H1 (cell line): ENCODE data around the gene NRK. TPM values are rescaled to one million over a fixed set of nuclear protein-coding genes. Genes with fewer than 3 reads are reported as not detected.
"Not testable (repeated sequence)": the region's sequence is repeated elsewhere in the genome, so short reads cannot be mapped to it uniquely, and the experiment has no call there.

Experiments
- CTCF ChIA-PET: fragments of 300-600 bp; sonication (Branson Sonifier 250); formaldehyde crosslinking; loops from one replicate; lab custom pipeline; 2021; ENCODE audit not compliant: partially characterized antibody; lab: Charles Lee
- POLR2A ChIA-PET: fragments of 300-600 bp; sonication (Branson Sonifier 250); formaldehyde crosslinking; loops from one replicate; lab custom pipeline; 2021; ENCODE audit warnings: inconsistent platforms; ENCODE audit not compliant: partially characterized antibody; lab: Charles Lee
- DNase-seq, 2 experiments: peaks; one replicate each; pipeline versions ENCODE4 v3.0.0 to v3.0.0-alpha.2; 2010 to 2022; ENCODE audit warnings: low spot score in 2 of 2, low read depth in 1 of 2, mixed read lengths in 1 of 2
- FAIRE-seq: peaks from 2 replicates; lab custom pipeline; 2011; peaks lifted over from hg19 to GRCh38; lab: Jason Lieb, UNC
- H2AFZ ChIP-seq: 2 replicates; pipeline ENCODE4 v1.8.1; 2012; ENCODE audit warnings: low read length, inconsistent platforms
- H2AK5ac ChIP-seq: 2 replicates; pipeline ENCODE4 v1.6.1; 2013; ENCODE audit warnings: low read depth, low read length
- H2BK120ac ChIP-seq: replicated peaks from 2 replicates; pipeline ENCODE3; 2013; ENCODE audit warnings: low read depth, low read length, inconsistent platforms
- H2BK12ac ChIP-seq: 2 replicates; pipeline ENCODE4 v1.6.1; 2013; ENCODE audit warnings: low read depth, low read length
- H2BK15ac ChIP-seq: 2 replicates; pipeline ENCODE4 v1.6.1; 2013; ENCODE audit warnings: low read length
- H2BK20ac ChIP-seq: 2 replicates; pipeline ENCODE4 v1.6.1; 2013; ENCODE audit warnings: low read length
- H2BK5ac ChIP-seq: 2 replicates; pipeline ENCODE4 v1.6.1; 2013; ENCODE audit warnings: low read depth, low read length
- H3K14ac ChIP-seq: 2 replicates; pipeline ENCODE4 v1.6.1; 2013; ENCODE audit warnings: inconsistent platforms; ENCODE audit not compliant: insufficient read length
- H3K18ac ChIP-seq: 2 replicates; pipeline ENCODE4 v1.6.1; 2013; ENCODE audit warnings: low read length; ENCODE audit errors: extremely low read depth
- H3K23ac ChIP-seq: 2 replicates; pipeline ENCODE4 v1.6.1; 2013; ENCODE audit warnings: inconsistent platforms; ENCODE audit not compliant: insufficient read length
- H3K23me2 ChIP-seq: 2 replicates; pipeline ENCODE4 v1.6.1; 2013; ENCODE audit warnings: low read depth, low read length
- H3K27ac ChIP-seq: 2 replicates; pipeline ENCODE4 v1.6.1; 2011; ENCODE audit warnings: low read depth, low read length, inconsistent platforms
- H3K27me3 ChIP-seq, 4 experiments: replicated peaks in 1 of 4; 1 replicate in 1 of 4; 2 replicates in 3 of 4; pipeline versions ENCODE4 v1.6.1 to v1.8.1; 2011 to 2013; ENCODE audit warnings: low read length in 3 of 4, mild to moderate bottlenecking in 3 of 4, inconsistent platforms in 2 of 4, mixed read lengths in 2 of 4, moderate library complexity in 1 of 4; ENCODE audit not compliant: control insufficient read depth in 3 of 4, insufficient read depth in 3 of 4; ENCODE audit errors: extremely low read depth in 1 of 4
- H3K36me3 ChIP-seq, 4 experiments: 2 replicates each; pipeline versions ENCODE4 v1.6.1 to v1.8.1; 2011 to 2013; ENCODE audit warnings: mild to moderate bottlenecking in 4 of 4, low read length in 3 of 4, moderate library complexity in 2 of 4, control low read depth in 1 of 4, inconsistent platforms in 1 of 4; ENCODE audit not compliant: insufficient read depth in 4 of 4, control insufficient read depth in 2 of 4
- H3K4ac ChIP-seq: replicated peaks from 2 replicates; pipeline ENCODE3; 2013; ENCODE audit warnings: low read length, low read depth, mixed read lengths, inconsistent platforms; ENCODE audit not compliant: insufficient read length
- H3K4me1 ChIP-seq, 4 experiments: replicated peaks in 1 of 4; 1 replicate in 1 of 4; 2 replicates in 3 of 4; pipeline versions ENCODE4 v1.6.1 to v1.8.1; 2011 to 2013; ENCODE audit warnings: low read length in 3 of 4, inconsistent platforms in 2 of 4, mixed read lengths in 1 of 4; ENCODE audit not compliant: insufficient read depth in 4 of 4, control insufficient read depth in 3 of 4
- H3K4me2 ChIP-seq, 2 experiments: 2 replicates each; pipeline versions ENCODE4 v1.6.1 to v1.8.1; 2011 to 2013; ENCODE audit warnings: low read depth in 2 of 2, low read length in 2 of 2, control low read depth in 1 of 2, inconsistent platforms in 1 of 2, mild to moderate bottlenecking in 1 of 2; ENCODE audit not compliant: insufficient read depth in 1 of 2
- H3K4me3 ChIP-seq, 4 experiments: fragments of 200-600, 300-600 bp in 1 of 4; sonication (generic), shearing (Covaris generic), sonication (Bioruptor Twin) in 1 of 4; 2 replicates each; pipeline versions ENCODE4 v1.5.1 to v1.8.1; 2011 to 2016; ENCODE audit warnings: low read length in 4 of 4, low read depth in 3 of 4, control low read depth in 2 of 4, inconsistent platforms in 2 of 4, mild to moderate bottlenecking in 2 of 4, mixed read lengths in 1 of 4, moderate library complexity in 1 of 4; ENCODE audit not compliant: insufficient read depth in 2 of 4; ENCODE audit errors: extremely low read depth in 1 of 4
- H3K56ac ChIP-seq: replicated peaks from 2 replicates; pipeline ENCODE3; 2013; ENCODE audit warnings: low read depth, mild to moderate bottlenecking, mixed read lengths, low read length, inconsistent platforms; ENCODE audit not compliant: insufficient read length
- H3K79me1 ChIP-seq: 2 replicates; pipeline ENCODE4 v1.6.1; 2013; ENCODE audit warnings: low read depth, low read length, control low read depth
- H3K79me2 ChIP-seq, 2 experiments: 2 replicates each; pipeline versions ENCODE4 v1.6.1 to v1.8.1; 2012 to 2013; ENCODE audit warnings: low read length in 2 of 2, mild to moderate bottlenecking in 2 of 2, inconsistent platforms in 1 of 2; ENCODE audit not compliant: insufficient read depth in 2 of 2, control insufficient read depth in 1 of 2
- H3K9ac ChIP-seq, 4 experiments: replicated peaks in 1 of 4; 1 replicate in 1 of 4; 2 replicates in 3 of 4; pipeline versions ENCODE4 v1.6.1 to v1.8.1; 2011 to 2013; ENCODE audit warnings: low read depth in 3 of 4, low read length in 3 of 4, control low read depth in 2 of 4, mild to moderate bottlenecking in 2 of 4, moderate library complexity in 2 of 4, inconsistent platforms in 1 of 4; ENCODE audit errors: extremely low read depth in 1 of 4
- H3K9me3 ChIP-seq, 2 experiments: 2 replicates each; pipeline versions ENCODE4 v1.6.1 to v1.8.1; 2012 to 2013; ENCODE audit warnings: mild to moderate bottlenecking in 2 of 2, moderate library complexity in 2 of 2, control low read depth in 1 of 2, inconsistent platforms in 1 of 2, low read depth in 1 of 2, low read length in 1 of 2, mixed read lengths in 1 of 2; ENCODE audit not compliant: insufficient read depth in 2 of 2
- H4K20me1 ChIP-seq, 2 experiments: replicated peaks in 1 of 2; 2 replicates each; pipeline versions ENCODE3 to v1.8.1; 2011 to 2013; ENCODE audit warnings: inconsistent platforms in 2 of 2, low read length in 2 of 2, mild to moderate bottlenecking in 1 of 2; ENCODE audit not compliant: insufficient read depth in 2 of 2, control insufficient read depth in 1 of 2
- H4K5ac ChIP-seq: 2 replicates; pipeline ENCODE4 v1.6.1; 2013; ENCODE audit warnings: low read length, low read depth, mixed read lengths, inconsistent platforms; ENCODE audit not compliant: insufficient read length
- H4K8ac ChIP-seq: 2 replicates; pipeline ENCODE4 v1.8.0; 2013; ENCODE audit warnings: mild to moderate bottlenecking, moderate library complexity, low read length, inconsistent platforms; ENCODE audit not compliant: insufficient read depth; ENCODE audit errors: extremely low read depth
- H4K91ac ChIP-seq: replicated peaks from 2 replicates; pipeline ENCODE3; 2013; ENCODE audit warnings: low read length, mixed read lengths, inconsistent platforms; ENCODE audit not compliant: insufficient read length
- ATF2 ChIP-seq: IDR thresholded peaks from 2 replicates; pipeline ENCODE4 v1.6.1; 2012; ENCODE audit warnings: low read length, inconsistent platforms
- EP300 ChIP-seq, 2 experiments: IDR thresholded peaks; 1 replicate in 1 of 2; 2 replicates in 1 of 2; pipeline ENCODE4 v1.6.1; 2011 to 2012; ENCODE audit warnings: low read depth in 2 of 2, low read length in 2 of 2, mild to moderate bottlenecking in 2 of 2, borderline replicate concordance in 1 of 2, inconsistent platforms in 1 of 2, moderate library complexity in 1 of 2
- GTF2F1 ChIP-seq: IDR thresholded peaks from 2 replicates; pipeline ENCODE4 v1.6.1; 2012; ENCODE audit warnings: low read depth, low read length, improper control_type of control experiment, borderline replicate concordance
- NANOG ChIP-seq: IDR thresholded peaks from 2 replicates; pipeline ENCODE4 v1.6.1; 2011; ENCODE audit warnings: low read length, low read depth, mild to moderate bottlenecking, inconsistent platforms; ENCODE audit not compliant: insufficient read depth, poor library complexity, severe bottlenecking
- SIRT6 ChIP-seq: IDR thresholded peaks from one replicate; pipeline ENCODE4 v1.7.1; 2012; ENCODE audit warnings: low read length, inconsistent platforms
- SIX5 ChIP-seq: IDR thresholded peaks from 2 replicates; pipeline ENCODE4 v1.6.1; 2011; ENCODE audit warnings: mild to moderate bottlenecking, low read depth, low read length
- TBP ChIP-seq: IDR thresholded peaks from 2 replicates; pipeline ENCODE4 v1.6.1; 2011; ENCODE audit warnings: low read depth, low read length, improper control_type of control experiment
- WGBS, 2 experiments: shearing (Covaris generic) in 1 of 2; methylation state at CpG; one replicate each; pipeline versions ENCODE4 v1.1.6 to v1.1.7; 2013 to 2015; ENCODE audit warnings: low lambda C conversion rate in 2 of 2, mixed read lengths in 2 of 2, inconsistent platforms in 1 of 2, low coverage in 1 of 2, missing lambda C conversion rate in 1 of 2; ENCODE audit not compliant: insufficient replicate concordance in 2 of 2, insufficient coverage in 1 of 2, insufficient read length in 1 of 2; ENCODE audit errors: extremely low coverage in 1 of 2, missing lambda C conversion rate in 1 of 2; 5-methylcytosine and 5-hydroxymethylcytosine counted together
- polyA plus RNA-seq, 7 experiments: library from polyadenylated mRNA; depleted of rRNA in 3 of 7; stranded (reverse) in 5 of 7; unstranded in 2 of 7; fragments of >200 nt in 5 of 7; fragments of 200-250 nt in 2 of 7; gene quantifications; 1 replicate in 5 of 7; 2 replicates in 1 of 7; 4 replicates in 1 of 7; pipeline versions ENCODE4 v1.2.1 to v1.2.3, GENCODE V29; 2011 to 2013; ENCODE audit warnings: missing spikeins in 2 of 7, mixed read lengths in 2 of 7
- total RNA-seq: library from RNA; stranded (reverse); fragmentation: NEBNext Ultra II Directional; extraction: Animal tissue kit (Norgen Biotek cat#: 25700); gene quantifications from 2 replicates; pipeline ENCODE4 v1.2.1, GENCODE V29; 2021

NRK gene
- total and polyA plus RNA-seq, 2 of the 8 experiments (the other 6 are each of a cell fraction or from before 2014, with no cell fraction given) = 0.86 to 8.3 TPM

- TF ChIP-seq ATF2 = no peak
- no peak for TF ChIP-seq SIRT6
- TF ChIP-seq EP300 (IDR thresholded peaks at IDR 0.05; ENCODE audit: borderline replicate concordance in 1 of 2, low read depth in 2 of 2, low read length in 2 of 2) = no peak
- TF ChIP-seq GTF2F1 = no peak
- no peak for TF ChIP-seq TBP
- TF ChIP-seq NANOG = no peak
- no peak for TF ChIP-seq SIX5
These were observed 159.6 kb downstream of the NRK start (continued) for GRCh38 chrX:105981772-105982485.

- H3K4ac ChIP-seq, H3K79me1 ChIP-seq, H2BK15ac ChIP-seq, CTCF ChIA-PET, H3K4me1 ChIP-seq, H2AFZ ChIP-seq, H4K5ac ChIP-seq, H2BK20ac ChIP-seq, H2AK5ac ChIP-seq, H2BK12ac ChIP-seq, POLR2A ChIA-PET, H3K23me2 ChIP-seq, FAIRE-seq, H3K36me3 ChIP-seq, H3K14ac ChIP-seq, H4K20me1 ChIP-seq, H3K56ac ChIP-seq, H3K18ac ChIP-seq, H4K8ac ChIP-seq, H4K91ac ChIP-seq, H3K27me3 ChIP-seq, H3K4me3 ChIP-seq, H3K27ac ChIP-seq, H3K4me2 ChIP-seq, H3K23ac ChIP-seq, H2BK120ac ChIP-seq, H2BK5ac ChIP-seq, DNase-seq, H3K79me2 ChIP-seq, H3K9ac ChIP-seq, H3K9me3 ChIP-seq: not testable (repeated sequence)
- whole genome bisulfite sequencing, 2 experiments = 83% methylated on average over 4 of the region's 5 CpGs; no CpG with 5 or more reads in 1 of the 2 experiments
These were observed 166.1 kb downstream of the NRK start for GRCh38 chrX:105988487-105988886.
